ENCODE measurements around the gene CRIP2. TPM values are rescaled to one million over a fixed set of nuclear protein-coding genes. Genes with fewer than 3 reads are reported as not detected.

Gene CRIP2
- total and polyA plus RNA-seq, 4 donors, result 4.3 to 40.0 (median 20.7) TPM

DNA sequence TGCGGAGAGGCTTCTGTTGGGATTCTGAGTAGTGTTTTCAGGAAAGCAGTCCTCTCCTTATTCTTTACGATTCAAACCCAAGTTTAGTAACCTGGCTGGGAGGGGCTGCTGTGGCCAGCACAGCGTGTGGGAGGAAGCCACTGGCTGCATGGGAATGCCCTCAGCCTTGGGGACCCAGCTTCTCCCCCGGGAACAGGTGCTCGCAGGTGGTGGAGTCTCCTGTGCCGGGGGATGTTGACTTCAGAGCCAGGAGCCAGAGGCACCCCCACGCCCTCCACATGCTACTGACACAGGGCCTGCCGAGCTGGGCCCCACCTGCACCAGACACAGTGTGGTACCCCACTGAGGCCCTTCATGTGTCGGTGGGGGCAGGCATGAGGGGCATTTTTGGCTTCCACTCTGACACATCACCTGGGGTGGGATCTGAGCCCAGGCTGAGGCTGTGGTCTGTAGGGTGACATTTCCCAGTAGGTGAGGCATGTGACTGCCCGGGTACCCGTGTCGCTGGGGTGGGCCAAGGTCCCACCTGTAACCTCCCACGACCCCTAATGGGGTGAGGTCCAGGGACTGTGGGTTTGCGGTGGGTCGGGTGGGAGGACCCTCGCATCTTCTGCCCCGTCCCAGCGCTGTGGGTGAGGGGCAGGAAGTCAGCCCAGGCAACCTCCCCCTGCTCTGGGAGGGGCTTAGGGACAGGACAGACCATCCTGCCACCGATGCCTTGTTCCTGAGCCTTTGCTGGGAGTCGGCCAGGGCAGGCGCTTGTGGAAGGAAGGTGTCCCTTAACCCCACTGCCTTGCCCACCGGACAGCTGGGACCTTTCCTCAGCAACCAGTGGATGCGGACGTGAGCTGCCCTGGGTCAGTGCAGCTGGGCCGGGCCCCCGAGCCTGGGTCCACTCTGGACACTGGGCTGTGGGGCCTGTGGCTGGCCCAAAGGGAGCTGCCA, 28.4 kb upstream of the CRIP2 start:
- no peak for DNase-seq (ENCODE audit: low spot score)
- no peaks in the 10 kb centered on the region for H3K27me3 ChIP-seq (ENCODE audit: control insufficient read depth in 4 of 4, insufficient read depth in 4 of 4, low read length in 3 of 4)
- no peak overlapping the region for H3K4me3 ChIP-seq (ENCODE audit: low read depth in 1 of 3, low read length in 3 of 3)
- H3K36me3 ChIP-seq (ENCODE audit: control insufficient read depth in 4 of 4, insufficient read depth in 3 of 4, low read depth in 1 of 4, low read length in 3 of 4), result peaks cover 0 to 9% (median 2%) of the 10 kb centered on the region in 4 donors
- no peak overlapping the region for H3K9ac ChIP-seq (ENCODE audit: low read depth in 1 of 2, low read length in 2 of 2)
- no peak overlapping the region for H3K27ac ChIP-seq (ENCODE audit: low read depth in 1 of 2, low read length in 2 of 2)
- TF ChIP-seq, protein P1, sequence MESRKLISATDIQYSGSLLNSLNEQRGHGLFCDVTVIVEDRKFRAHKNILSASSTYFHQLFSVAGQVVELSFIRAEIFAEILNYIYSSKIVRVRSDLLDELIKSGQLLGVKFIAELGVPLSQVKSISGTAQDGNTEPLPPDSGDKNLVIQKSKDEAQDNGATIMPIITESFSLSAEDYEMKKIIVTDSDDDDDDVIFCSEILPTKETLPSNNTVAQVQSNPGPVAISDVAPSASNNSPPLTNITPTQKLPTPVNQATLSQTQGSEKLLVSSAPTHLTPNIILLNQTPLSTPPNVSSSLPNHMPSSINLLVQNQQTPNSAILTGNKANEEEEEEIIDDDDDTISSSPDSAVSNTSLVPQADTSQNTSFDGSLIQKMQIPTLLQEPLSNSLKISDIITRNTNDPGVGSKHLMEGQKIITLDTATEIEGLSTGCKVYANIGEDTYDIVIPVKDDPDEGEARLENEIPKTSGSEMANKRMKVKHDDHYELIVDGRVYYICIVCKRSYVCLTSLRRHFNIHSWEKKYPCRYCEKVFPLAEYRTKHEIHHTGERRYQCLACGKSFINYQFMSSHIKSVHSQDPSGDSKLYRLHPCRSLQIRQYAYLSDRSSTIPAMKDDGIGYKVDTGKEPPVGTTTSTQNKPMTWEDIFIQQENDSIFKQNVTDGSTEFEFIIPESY (IDR thresholded peaks at IDR 0.05), result no peak
- TF ChIP-seq, protein P2, sequence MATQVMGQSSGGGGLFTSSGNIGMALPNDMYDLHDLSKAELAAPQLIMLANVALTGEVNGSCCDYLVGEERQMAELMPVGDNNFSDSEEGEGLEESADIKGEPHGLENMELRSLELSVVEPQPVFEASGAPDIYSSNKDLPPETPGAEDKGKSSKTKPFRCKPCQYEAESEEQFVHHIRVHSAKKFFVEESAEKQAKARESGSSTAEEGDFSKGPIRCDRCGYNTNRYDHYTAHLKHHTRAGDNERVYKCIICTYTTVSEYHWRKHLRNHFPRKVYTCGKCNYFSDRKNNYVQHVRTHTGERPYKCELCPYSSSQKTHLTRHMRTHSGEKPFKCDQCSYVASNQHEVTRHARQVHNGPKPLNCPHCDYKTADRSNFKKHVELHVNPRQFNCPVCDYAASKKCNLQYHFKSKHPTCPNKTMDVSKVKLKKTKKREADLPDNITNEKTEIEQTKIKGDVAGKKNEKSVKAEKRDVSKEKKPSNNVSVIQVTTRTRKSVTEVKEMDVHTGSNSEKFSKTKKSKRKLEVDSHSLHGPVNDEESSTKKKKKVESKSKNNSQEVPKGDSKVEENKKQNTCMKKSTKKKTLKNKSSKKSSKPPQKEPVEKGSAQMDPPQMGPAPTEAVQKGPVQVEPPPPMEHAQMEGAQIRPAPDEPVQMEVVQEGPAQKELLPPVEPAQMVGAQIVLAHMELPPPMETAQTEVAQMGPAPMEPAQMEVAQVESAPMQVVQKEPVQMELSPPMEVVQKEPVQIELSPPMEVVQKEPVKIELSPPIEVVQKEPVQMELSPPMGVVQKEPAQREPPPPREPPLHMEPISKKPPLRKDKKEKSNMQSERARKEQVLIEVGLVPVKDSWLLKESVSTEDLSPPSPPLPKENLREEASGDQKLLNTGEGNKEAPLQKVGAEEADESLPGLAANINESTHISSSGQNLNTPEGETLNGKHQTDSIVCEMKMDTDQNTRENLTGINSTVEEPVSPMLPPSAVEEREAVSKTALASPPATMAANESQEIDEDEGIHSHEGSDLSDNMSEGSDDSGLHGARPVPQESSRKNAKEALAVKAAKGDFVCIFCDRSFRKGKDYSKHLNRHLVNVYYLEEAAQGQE (IDR thresholded peaks at IDR 0.05), result no peak
- TF ChIP-seq FOXA1 (IDR thresholded peaks at IDR 0.05) (no peak), RAD21 (IDR thresholded peaks at IDR 0.05) (no peak), EGR1 (IDR thresholded peaks at IDR 0.05; ENCODE audit: low read depth in 2 of 2) (no peak), HNF4A (conservative IDR thresholded peaks at IDR 0.05) (no peak), JUND (IDR thresholded peaks at IDR 0.05) (no peak), FOXA2 (IDR thresholded peaks at IDR 0.05) (no peak), NR2F2 (IDR thresholded peaks at IDR 0.05) (no peak), HNF4G (IDR thresholded peaks at IDR 0.05) (no peak), RXRA (IDR thresholded peaks at IDR 0.05) (no peak), YY1 (IDR thresholded peaks at IDR 0.05) (no peak)
- TF ChIP-seq, protein P3, sequence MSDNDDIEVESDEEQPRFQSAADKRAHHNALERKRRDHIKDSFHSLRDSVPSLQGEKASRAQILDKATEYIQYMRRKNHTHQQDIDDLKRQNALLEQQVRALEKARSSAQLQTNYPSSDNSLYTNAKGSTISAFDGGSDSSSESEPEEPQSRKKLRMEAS (IDR thresholded peaks at IDR 0.05), result no peak
- TF ChIP-seq, protein P4, sequence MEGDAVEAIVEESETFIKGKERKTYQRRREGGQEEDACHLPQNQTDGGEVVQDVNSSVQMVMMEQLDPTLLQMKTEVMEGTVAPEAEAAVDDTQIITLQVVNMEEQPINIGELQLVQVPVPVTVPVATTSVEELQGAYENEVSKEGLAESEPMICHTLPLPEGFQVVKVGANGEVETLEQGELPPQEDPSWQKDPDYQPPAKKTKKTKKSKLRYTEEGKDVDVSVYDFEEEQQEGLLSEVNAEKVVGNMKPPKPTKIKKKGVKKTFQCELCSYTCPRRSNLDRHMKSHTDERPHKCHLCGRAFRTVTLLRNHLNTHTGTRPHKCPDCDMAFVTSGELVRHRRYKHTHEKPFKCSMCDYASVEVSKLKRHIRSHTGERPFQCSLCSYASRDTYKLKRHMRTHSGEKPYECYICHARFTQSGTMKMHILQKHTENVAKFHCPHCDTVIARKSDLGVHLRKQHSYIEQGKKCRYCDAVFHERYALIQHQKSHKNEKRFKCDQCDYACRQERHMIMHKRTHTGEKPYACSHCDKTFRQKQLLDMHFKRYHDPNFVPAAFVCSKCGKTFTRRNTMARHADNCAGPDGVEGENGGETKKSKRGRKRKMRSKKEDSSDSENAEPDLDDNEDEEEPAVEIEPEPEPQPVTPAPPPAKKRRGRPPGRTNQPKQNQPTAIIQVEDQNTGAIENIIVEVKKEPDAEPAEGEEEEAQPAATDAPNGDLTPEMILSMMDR (IDR thresholded peaks at IDR 0.05; ENCODE audit: low read depth, low read length, missing input control), result no peak
- TF ChIP-seq, protein P5, sequence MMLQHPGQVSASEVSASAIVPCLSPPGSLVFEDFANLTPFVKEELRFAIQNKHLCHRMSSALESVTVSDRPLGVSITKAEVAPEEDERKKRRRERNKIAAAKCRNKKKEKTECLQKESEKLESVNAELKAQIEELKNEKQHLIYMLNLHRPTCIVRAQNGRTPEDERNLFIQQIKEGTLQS (IDR thresholded peaks at IDR 0.05), result no peak
- H3K4me1 ChIP-seq (ENCODE audit: control insufficient read depth in 4 of 4, insufficient read depth in 4 of 4, low read length in 3 of 4), result no peaks in the 10 kb centered on the region
- WGBS, result 92% methylated on average over 26 of the region's 26 CpGs
- H3K9me3 ChIP-seq (ENCODE audit: control insufficient read depth in 4 of 4, low read length in 3 of 4), result no peaks in the 10 kb centered on the region

Data from liver (tissue), 9 donors.